Spinal cord (tissue), 10 donors: ENCODE results near the gene NCS1. TPM values are rescaled to one million over a fixed set of nuclear protein-coding genes. Genes with fewer than 3 reads are reported as not detected.
"Not testable (repeated sequence)": the region's sequence is repeated elsewhere in the genome, so short reads cannot be mapped to it uniquely, and the experiment has no call there.

Experiments
- DNase-seq, 6 donors: peaks; one replicate each; pipeline versions ENCODE4 v3.0.0 to v3.0.0-alpha.2; 2013 to 2015; ENCODE audit warnings: low spot score in 6 of 6, low read depth in 4 of 6
- H3K27ac ChIP-seq: one replicate; pipeline ENCODE4 v1.5.1; 2013; ENCODE audit warnings: low read depth, low read length, control low read depth
- H3K27me3 ChIP-seq: one replicate; pipeline ENCODE4 v1.6.1; 2013; ENCODE audit warnings: low read length; ENCODE audit not compliant: control insufficient read depth, insufficient read depth
- H3K36me3 ChIP-seq: one replicate; pipeline ENCODE4 v1.6.1; 2013; ENCODE audit warnings: low read length; ENCODE audit not compliant: control insufficient read depth, insufficient read depth
- H3K4me1 ChIP-seq: one replicate; pipeline ENCODE4 v1.6.1; 2013; ENCODE audit warnings: low read length; ENCODE audit not compliant: control insufficient read depth, insufficient read depth
- H3K4me3 ChIP-seq: one replicate; pipeline ENCODE4 v1.5.1; 2013; ENCODE audit warnings: low read depth, low read length, control low read depth
- H3K9me3 ChIP-seq: one replicate; pipeline ENCODE4 v1.6.1; 2013; ENCODE audit warnings: low read length; ENCODE audit not compliant: control insufficient read depth, insufficient read depth
- WGBS: methylation state at CpG from one replicate; pipeline ENCODE4 v1.1.5; 2013; ENCODE audit warnings: missing lambda C conversion rate; ENCODE audit not compliant: insufficient coverage; 5-methylcytosine and 5-hydroxymethylcytosine counted together
- polyA plus RNA-seq, 2 donors: library from polyadenylated mRNA; unstranded; fragments of 120-200 nt; gene quantifications; one replicate each; pipeline ENCODE4 v1.2.1, GENCODE V29; 2013; ENCODE audit not compliant: insufficient read length in 2 of 2
- total RNA-seq, 2 donors: library from RNA; depleted of rRNA in 1 of 2; stranded (reverse); fragments of 120-200 nt in 1 of 2; fragments of >200 nt in 1 of 2; gene quantifications; one replicate each; pipeline versions ENCODE4 v1.2.3 to v1.2.4, GENCODE V29; 2013 to 2014
- donor health status: healthy.

NCS1 gene
- total and polyA plus RNA-seq, 4 donors: 47.6 to 197 (median 145) TPM

DNA sequence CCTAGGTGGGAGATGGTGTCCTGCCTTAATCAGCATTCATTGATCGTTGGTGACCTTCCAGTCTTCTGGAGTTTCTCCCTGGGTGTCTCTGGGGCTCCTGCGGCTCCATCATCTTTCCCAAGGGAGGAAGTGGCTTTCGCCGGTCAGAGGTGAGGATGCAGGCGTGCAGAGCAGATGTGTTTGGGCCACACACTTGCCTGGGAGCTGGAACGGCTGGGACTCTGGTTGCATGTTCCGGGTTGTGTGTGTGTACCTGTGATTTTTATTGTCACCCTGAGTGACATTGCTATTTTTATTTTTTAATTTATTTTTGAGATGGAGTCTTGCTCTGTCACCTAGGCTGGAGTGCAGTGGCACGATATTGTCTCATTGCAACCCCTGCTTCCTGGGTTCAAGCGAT, 103.0 kb downstream of the NCS1 start:
- H3K9me3 ChIP-seq: no peaks in the 10 kb centered on the region
- no peaks in the 10 kb centered on the region for H3K27me3 ChIP-seq
- no peak overlapping the region for H3K27ac ChIP-seq
- WGBS: 80% methylated on average over 8 of the region's 9 CpGs
- DNase-seq: no peak
- no peaks in the 10 kb centered on the region for H3K36me3 ChIP-seq
- H3K4me1 ChIP-seq: no peaks in the 10 kb centered on the region
- H3K4me3 ChIP-seq: no peak overlapping the region

DNA sequence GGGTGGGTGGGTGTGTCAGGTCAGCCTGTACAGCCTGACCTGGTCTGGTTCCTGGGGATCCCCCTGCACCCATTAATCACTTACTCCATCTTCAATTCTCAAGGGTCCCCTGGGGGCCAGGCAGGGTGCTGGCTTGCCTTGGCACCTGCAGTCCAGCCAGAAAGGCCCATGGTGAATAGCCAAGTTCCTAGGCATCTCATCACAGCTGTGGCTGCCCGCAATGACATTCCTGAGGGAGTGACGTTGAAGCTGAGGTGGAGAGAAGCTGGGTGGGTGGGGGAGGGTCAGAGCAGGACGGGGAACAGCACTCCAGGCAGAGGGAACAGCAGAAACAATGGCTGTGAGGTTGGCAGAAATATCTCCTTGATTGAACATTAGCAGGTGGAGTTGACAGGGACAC, 103.9 kb downstream of the NCS1 start:
- WGBS: 38% methylated on average over 3 of the region's 3 CpGs
- no peak for DNase-seq
- Histone ChIP-seq H3K27ac (no peak overlapping the region), H3K4me1 (no peaks in the 10 kb centered on the region), H3K27me3 (no peaks in the 10 kb centered on the region), H3K9me3 (no peaks in the 10 kb centered on the region), H3K36me3 (no peaks in the 10 kb centered on the region), H3K4me3 (no peak overlapping the region)

DNA sequence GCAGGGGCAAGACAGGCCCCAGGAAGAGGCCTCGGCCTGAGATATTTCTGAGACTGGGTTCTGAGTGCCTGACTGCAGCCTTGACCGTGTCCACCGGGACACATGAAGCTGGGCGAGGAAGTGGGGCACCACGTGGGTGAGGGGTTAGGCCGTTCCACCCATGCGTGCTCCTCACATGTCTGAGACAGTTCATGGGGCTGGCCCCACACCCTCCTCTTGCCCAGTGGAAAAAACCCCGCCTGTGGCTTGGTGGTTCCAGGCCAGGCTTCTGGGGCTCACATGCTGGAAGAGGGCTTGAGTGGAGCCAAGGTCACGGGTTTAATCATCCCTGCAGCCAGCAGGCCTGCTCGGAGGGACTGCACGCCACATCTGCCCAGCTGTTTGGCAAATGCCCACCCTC, 104.8 kb downstream of the NCS1 start:
- 89% methylated on average over 9 of the region's 11 CpGs for WGBS
- Histone ChIP-seq H3K4me3 (no peak overlapping the region), H3K9me3 (no peaks in the 10 kb centered on the region), H3K27me3 (no peaks in the 10 kb centered on the region), H3K4me1 (peaks cover 4% of the 10 kb centered on the region), H3K36me3 (no peaks in the 10 kb centered on the region), H3K27ac (no peak overlapping the region)
- DNase-seq: no peak

DNA sequence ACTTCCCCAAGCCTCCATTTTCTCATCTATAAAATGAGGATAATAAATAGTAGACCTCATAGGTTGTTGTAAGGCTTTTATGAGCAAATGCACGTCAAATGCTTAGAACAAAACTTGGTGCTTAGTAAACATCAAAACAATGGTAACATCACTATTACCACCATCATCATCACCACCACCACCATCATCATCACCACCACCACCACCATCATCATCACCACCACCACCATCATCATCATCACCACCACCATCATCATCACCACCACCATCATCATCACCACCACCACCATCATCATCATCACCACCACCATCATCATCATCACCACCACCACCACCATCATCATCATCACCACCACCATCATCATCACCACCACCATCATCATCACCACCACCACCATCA, 105.3 kb downstream of the NCS1 start:
- H3K4me3 ChIP-seq, DNase-seq, H3K36me3 ChIP-seq, H3K4me1 ChIP-seq, H3K9me3 ChIP-seq, H3K27ac ChIP-seq, H3K27me3 ChIP-seq: not testable (repeated sequence)
- WGBS: no CpG with 5 or more reads among the region's 1 CpG

DNA sequence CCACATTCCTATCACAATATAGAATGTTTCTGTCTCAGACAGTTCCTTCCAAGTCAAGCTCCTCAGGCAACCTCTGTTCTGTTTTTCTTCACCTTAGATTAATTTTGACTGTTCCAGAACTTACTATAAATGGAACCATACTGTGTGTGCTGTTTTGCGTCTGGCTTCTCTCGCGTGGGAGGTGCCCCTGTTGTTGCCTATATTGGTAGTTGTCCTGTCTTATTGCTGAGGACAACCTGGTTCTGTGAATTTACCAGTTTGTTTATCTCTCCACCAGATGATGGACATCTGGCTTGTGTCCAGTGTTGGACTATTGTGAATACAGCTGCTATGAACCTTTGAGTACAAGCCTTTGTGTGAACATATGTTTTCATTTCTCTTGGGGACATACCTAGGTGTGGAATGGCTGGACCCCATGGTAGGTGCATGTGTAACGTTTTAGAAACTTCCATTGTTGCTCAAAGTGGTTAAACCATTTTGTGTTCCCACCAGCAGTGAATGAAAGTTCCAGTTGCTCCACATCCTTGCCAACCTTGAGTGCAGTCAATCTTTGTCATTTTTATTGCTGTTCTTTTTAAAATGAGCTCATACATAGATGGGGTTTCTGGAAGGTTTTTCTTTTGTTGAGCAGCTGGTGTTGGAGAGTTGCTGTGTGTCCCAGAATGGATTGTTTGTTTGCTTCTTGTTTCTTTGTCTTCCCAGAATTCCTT, 111.5 kb downstream of the NCS1 start:
- no peak overlapping the region for H3K4me3 ChIP-seq
- no peaks in the 10 kb centered on the region for H3K9me3 ChIP-seq
- no peak for DNase-seq
- peaks cover 13% of the 10 kb centered on the region for H3K36me3 ChIP-seq
- H3K27me3 ChIP-seq: peaks cover 2% of the 10 kb centered on the region
- H3K27ac ChIP-seq: no peak overlapping the region
- 72% methylated on average over 3 of the region's 4 CpGs for WGBS
- H3K4me1 ChIP-seq: peaks cover 30% of the 10 kb centered on the region

DNA sequence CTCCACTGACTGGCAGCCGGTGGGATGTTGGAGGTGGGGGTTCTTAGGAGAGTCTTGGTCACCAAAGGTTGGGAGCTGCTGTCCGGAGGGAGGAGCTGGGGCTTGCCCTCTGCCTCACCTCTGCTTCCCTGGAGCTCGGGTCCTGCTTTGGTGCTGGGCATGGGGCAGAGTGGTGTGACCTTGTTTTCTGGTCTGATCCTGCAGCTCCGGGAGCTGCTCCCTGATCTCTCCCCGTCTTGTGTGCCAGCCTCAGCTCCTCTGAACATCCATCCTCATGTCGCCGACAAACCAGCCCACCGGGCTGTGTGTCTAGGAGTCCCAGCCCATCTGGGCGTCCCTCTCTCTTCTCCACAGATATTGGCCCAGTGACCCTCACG, 112.0 kb downstream of the NCS1 start:
- Histone ChIP-seq H3K36me3 (peaks cover 13% of the 10 kb centered on the region), H3K4me3 (no peak overlapping the region), H3K27ac (no peak overlapping the region), H3K9me3 (no peaks in the 10 kb centered on the region), H3K4me1 (peaks cover 35% of the 10 kb centered on the region), H3K27me3 (peaks cover 2% of the 10 kb centered on the region)
- 71% methylated on average over 6 of the region's 10 CpGs for WGBS
- no peak for DNase-seq

DNA sequence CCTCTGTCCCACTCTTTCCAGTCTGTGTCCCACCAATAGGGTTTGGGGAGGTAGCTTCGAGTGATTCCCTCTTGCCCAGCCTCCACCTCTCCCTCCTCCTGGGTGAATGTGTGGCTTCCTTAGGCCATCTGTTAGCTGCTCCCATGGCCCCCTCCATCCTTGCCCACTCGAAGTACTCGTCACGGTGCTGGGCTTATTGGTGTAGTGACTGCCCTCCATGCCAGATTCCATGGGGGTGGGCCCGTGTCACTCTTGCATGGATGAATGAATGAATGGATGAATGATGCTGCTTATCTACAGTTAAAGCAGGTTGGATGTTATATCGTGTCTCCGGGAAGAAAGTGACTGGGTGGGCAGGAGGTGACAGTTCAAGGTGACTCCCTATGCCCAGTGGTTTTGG, 112.5 kb downstream of the NCS1 start:
- Histone ChIP-seq H3K36me3 (peaks cover 13% of the 10 kb centered on the region), H3K4me1 (peaks cover 40% of the 10 kb centered on the region), H3K9me3 (no peaks in the 10 kb centered on the region), H3K27me3 (peaks cover 2% of the 10 kb centered on the region), H3K27ac (no peak overlapping the region), H3K4me3 (no peak overlapping the region)
- WGBS: 94% methylated on average over 7 of the region's 7 CpGs
- no peak for DNase-seq

DNA sequence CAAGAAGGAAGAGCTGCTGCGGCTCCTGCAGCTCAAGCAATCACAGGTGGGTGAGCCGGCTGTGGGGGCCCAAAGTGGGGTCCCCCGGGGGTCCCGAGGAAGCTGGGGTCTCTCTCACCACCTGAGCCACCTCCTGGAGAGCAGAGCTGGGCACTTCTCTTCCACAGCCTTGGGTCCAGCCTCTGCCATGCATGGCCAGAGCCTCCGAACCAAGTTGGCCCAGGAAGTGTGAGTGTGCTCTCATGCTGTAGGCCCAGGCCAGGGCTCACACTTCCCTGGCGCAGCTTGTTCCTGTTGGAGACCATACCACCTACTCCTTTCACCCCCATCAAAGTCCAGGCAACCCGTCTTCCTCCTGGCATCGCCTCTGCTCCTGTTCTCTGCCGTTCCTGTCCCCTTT, 113.1 kb downstream of the NCS1 start:
- Histone ChIP-seq H3K4me3 (no peak overlapping the region), H3K27me3 (peaks cover 2% of the 10 kb centered on the region), H3K36me3 (peaks cover 13% of the 10 kb centered on the region), H3K4me1 (peaks cover 46% of the 10 kb centered on the region), H3K27ac (no peak overlapping the region), H3K9me3 (no peaks in the 10 kb centered on the region)
- WGBS: 75% methylated on average over 6 of the region's 9 CpGs
- no peak for DNase-seq

DNA sequence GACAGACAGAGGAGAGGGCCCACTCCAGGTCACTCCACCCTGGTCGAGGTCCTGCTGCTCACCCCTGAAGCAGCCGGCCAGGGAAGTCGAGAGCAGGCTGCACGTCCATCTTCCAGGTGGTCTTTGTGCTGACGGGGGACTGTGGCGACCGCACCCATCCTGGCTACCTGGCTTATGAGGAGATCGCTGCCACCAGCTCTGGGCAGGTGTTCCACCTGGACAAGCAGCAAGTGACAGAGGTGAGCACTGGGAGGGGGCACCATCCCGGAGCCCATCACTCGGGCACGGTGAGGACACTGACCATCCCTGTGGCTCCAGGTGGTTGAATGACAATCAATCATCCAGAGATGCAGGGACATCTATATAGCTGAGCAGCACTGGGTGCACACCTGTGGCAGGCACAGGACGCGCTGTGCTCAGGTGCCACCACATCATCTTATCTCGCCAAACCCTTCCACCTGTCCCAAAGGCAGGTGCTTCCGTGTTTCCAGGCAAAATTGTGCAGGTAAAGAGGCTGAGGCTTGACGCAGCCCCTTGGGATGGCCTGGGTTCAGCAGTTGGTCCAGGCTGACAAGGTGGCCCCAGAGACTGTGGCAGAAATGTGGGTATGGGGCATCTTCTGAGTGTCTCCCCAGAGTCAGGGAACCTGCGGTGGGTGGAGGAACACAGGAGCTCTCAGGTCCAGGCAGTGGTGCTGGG, 114.0 kb downstream of the NCS1 start:
- H3K4me1 ChIP-seq: peaks cover 47% of the 10 kb centered on the region
- peaks cover 2% of the 10 kb centered on the region for H3K27me3 ChIP-seq
- H3K36me3 ChIP-seq: peaks cover 13% of the 10 kb centered on the region
- no peak overlapping the region for H3K4me3 ChIP-seq
- no peak for DNase-seq
- H3K27ac ChIP-seq: no peak overlapping the region
- 88% methylated on average over 17 of the region's 17 CpGs for WGBS
- no peaks in the 10 kb centered on the region for H3K9me3 ChIP-seq
